Measurements from ENCODE around the gene YWHAH. TPM values are rescaled to one million over a fixed set of nuclear protein-coding genes. Genes with fewer than 3 reads are reported as not detected.
A peak's percentile ranks its signal among the peaks of the same experiment; 100 is the strongest.

The YWHAH gene
- total RNA-seq, 2 donors from 2014 or later = 62.6 to 77.8 TPM

GRCh38 chr22:31915586-31915985 lies 28.7 kb upstream of the YWHAH start:
- H3K27me3 ChIP-seq = no peaks in the 10 kb centered on the region
- no peaks in the 10 kb centered on the region for H3K36me3 ChIP-seq (replicated peaks in 1 of 2; ENCODE audit: insufficient read depth in 1 of 2, low read depth in 2 of 2)
- TF ChIP-seq POLR2A (IDR thresholded peaks at IDR 0.05) = no peak
- TF ChIP-seq, protein P1, sequence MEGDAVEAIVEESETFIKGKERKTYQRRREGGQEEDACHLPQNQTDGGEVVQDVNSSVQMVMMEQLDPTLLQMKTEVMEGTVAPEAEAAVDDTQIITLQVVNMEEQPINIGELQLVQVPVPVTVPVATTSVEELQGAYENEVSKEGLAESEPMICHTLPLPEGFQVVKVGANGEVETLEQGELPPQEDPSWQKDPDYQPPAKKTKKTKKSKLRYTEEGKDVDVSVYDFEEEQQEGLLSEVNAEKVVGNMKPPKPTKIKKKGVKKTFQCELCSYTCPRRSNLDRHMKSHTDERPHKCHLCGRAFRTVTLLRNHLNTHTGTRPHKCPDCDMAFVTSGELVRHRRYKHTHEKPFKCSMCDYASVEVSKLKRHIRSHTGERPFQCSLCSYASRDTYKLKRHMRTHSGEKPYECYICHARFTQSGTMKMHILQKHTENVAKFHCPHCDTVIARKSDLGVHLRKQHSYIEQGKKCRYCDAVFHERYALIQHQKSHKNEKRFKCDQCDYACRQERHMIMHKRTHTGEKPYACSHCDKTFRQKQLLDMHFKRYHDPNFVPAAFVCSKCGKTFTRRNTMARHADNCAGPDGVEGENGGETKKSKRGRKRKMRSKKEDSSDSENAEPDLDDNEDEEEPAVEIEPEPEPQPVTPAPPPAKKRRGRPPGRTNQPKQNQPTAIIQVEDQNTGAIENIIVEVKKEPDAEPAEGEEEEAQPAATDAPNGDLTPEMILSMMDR (IDR thresholded peaks at IDR 0.05) = no peak
- H3K9me3 ChIP-seq = no peaks in the 10 kb centered on the region
- H3K4me3 ChIP-seq = no peak overlapping the region
- intact Hi-C loops (cut with DNase I) = no loop called here
- no peaks in the 10 kb centered on the region for H3K4me1 ChIP-seq
- H3K27ac ChIP-seq = no peak overlapping the region
- no peak for ATAC-seq
- no peak for DNase-seq
- WGBS, 2 donors = 81 to 82% methylated on average over 10 of the region's 10 CpGs

DNA sequence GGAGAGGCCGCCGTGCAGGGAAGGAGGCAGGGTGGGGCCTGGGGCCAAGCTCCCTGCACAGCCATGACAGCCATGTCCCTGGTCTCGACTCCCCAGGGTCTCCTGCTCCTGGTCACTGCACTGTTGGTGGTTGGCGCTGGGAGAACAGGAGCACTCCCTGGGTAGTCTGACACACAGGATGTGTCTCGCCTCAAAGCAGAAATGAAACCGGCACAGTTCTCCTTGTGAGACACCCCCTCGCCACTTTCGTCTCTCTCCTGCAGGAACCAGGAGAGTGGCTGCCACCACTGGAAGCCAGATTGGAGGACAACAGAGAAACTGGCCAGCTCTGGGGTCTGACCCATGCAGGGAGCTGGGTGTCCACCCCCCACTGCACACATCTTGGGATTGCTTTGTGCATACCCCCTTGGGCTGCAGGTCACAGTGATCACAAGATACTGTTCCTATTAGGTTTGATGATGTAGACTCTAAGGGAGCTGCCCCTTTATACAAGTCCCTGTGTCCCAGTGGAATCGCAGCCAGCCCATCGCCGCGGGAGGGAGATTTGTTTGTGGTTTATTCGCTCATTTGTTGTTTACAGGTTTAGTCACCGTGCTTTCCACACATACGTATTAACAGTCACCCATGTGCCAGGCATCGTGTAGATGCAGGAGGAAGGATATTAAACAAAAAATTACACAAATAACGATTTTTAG lies 27.0 kb upstream of the YWHAH start:
- ATAC-seq (no peak), DNase-seq (peak in 2 of 4 donors; percentile 9 to 54)
- H3K9me3 ChIP-seq = no peaks in the 10 kb centered on the region
- peak overlapping the region in 1 of 4 donors; percentile 48 for H3K27ac ChIP-seq
- H3K4me3 ChIP-seq = no peak overlapping the region
- WGBS, 2 donors = 52 to 60% methylated on average over 10 to 17 of the region's 17 CpGs
- H3K4me1 ChIP-seq = no peaks in the 10 kb centered on the region
- intact Hi-C loops (cut with DNase I) = no loop called here
- TF ChIP-seq, protein P1 (IDR thresholded peaks at IDR 0.05) = no peak
- TF ChIP-seq POLR2A (IDR thresholded peaks at IDR 0.05) = no peak
- no peaks in the 10 kb centered on the region for H3K36me3 ChIP-seq (replicated peaks in 1 of 2; ENCODE audit: insufficient read depth in 1 of 2, low read depth in 2 of 2)
- no peaks in the 10 kb centered on the region for H3K27me3 ChIP-seq

DNA sequence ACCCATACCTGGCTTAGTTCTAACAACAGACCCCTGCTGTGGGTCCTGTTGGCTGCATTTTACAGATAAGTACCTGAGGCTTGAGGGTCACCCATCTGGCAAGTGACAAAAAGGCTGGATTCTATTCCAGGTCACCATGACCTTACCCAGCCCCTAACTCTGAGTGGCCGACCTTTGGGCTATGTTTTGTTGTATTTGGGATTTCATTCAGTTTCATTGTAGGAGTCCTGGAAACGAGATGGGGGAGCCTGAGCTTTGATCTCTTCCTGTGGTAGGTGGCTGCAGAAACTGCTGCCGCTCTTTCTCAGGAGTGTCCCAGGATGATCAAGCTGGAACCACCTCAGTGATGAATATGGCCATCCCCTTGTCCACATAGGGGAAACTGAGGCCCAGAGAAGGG lies 24.6 kb upstream of the YWHAH start:
- H3K9me3 ChIP-seq = no peaks in the 10 kb centered on the region
- DNase-seq (no peak), ATAC-seq (no peak)
- H3K27me3 ChIP-seq = no peaks in the 10 kb centered on the region
- no peaks in the 10 kb centered on the region for H3K4me1 ChIP-seq
- no peak for TF ChIP-seq POLR2A (IDR thresholded peaks at IDR 0.05)
- intact Hi-C loops (cut with DNase I) = no loop called here
- H3K27ac ChIP-seq = no peak overlapping the region
- 80 to 84% methylated on average over 2 to 3 of the region's 3 CpGs for WGBS, 2 donors
- no peaks in the 10 kb centered on the region for H3K36me3 ChIP-seq (replicated peaks in 1 of 2; ENCODE audit: insufficient read depth in 1 of 2, low read depth in 2 of 2)
- no peak overlapping the region for H3K4me3 ChIP-seq

GRCh38 chr22:31920306-31920705 lies 24.0 kb upstream of the YWHAH start:
- Histone ChIP-seq H3K27ac (no peak overlapping the region), H3K4me1 (no peaks in the 10 kb centered on the region), H3K36me3 (replicated peaks in 1 of 2; ENCODE audit: insufficient read depth in 1 of 2, low read depth in 2 of 2) (no peaks in the 10 kb centered on the region), H3K27me3 (no peaks in the 10 kb centered on the region), H3K9me3 (no peaks in the 10 kb centered on the region), H3K4me3 (no peak overlapping the region)
- ATAC-seq (no peak), DNase-seq (no peak)
- 89 to 92% methylated on average over 3 of the region's 3 CpGs for WGBS, 2 donors
- TF ChIP-seq, protein P1 (IDR thresholded peaks at IDR 0.05) = no peak
- TF ChIP-seq POLR2A (IDR thresholded peaks at IDR 0.05) = no peak
- intact Hi-C loops (cut with DNase I) = no loop called here

GRCh38 chr22:31921106-31921505 lies 23.2 kb upstream of the YWHAH start:
- WGBS, 2 donors = 64 to 68% methylated on average over 3 of the region's 3 CpGs
- DNase-seq = no peak
- intact Hi-C loops (cut with DNase I) = no loop called here
- H3K4me1 ChIP-seq = no peaks in the 10 kb centered on the region
- no peaks in the 10 kb centered on the region for H3K36me3 ChIP-seq (replicated peaks in 1 of 2; ENCODE audit: insufficient read depth in 1 of 2, low read depth in 2 of 2)
- no peaks in the 10 kb centered on the region for H3K9me3 ChIP-seq
- no peak overlapping the region for H3K27ac ChIP-seq
- no peaks in the 10 kb centered on the region for H3K27me3 ChIP-seq
- TF ChIP-seq POLR2A (IDR thresholded peaks at IDR 0.05) = no peak
- TF ChIP-seq, protein P1 (IDR thresholded peaks at IDR 0.05) = no peak
- ATAC-seq = no peak
- no peak overlapping the region for H3K4me3 ChIP-seq

Measured in body of pancreas (tissue), 4 donors.